Neural progenitor cell (in vitro differentiated cells): ENCODE measurements around the gene SLC22A23. TPM values are rescaled to one million over a fixed set of nuclear protein-coding genes. Genes with fewer than 3 reads are reported as not detected.
A peak's percentile ranks its signal among the peaks of the same experiment; 100 is the strongest.

Experiments used
- DNase-seq: peaks from one replicate; pipeline ENCODE4 v3.0.0-alpha.2; 2016; ENCODE audit warnings: low spot score
- H2AFZ ChIP-seq: fragments of 200-600 bp; sonication (generic); replicated peaks from 2 replicates; pipeline ENCODE4 v1.6.1; 2016; ENCODE audit warnings: antibody characterized with exemption
- H3F3A ChIP-seq: fragments of 200-600 bp; sonication (generic); 2 replicates; pipeline ENCODE4 v1.6.1; 2016; ENCODE audit warnings: antibody characterized with exemption, low read depth
- H3K27ac ChIP-seq: fragments of 200-600 bp; sonication (generic); 2 replicates; pipeline ENCODE4 v1.5.1; 2016; ENCODE audit warnings: mild to moderate bottlenecking
- H3K27me3 ChIP-seq: fragments of 200-600 bp; sonication (generic); 2 replicates; pipeline ENCODE4 v1.6.1; 2016; ENCODE audit warnings: mild to moderate bottlenecking, moderate library complexity
- H3K36me3 ChIP-seq: fragments of 200-600 bp; sonication (generic); 2 replicates; pipeline ENCODE4 v1.5.1; 2016
- H3K4me1 ChIP-seq: fragments of 200-600 bp; sonication (generic); 2 replicates; pipeline ENCODE4 v1.6.1; 2016; ENCODE audit warnings: mixed run types
- H3K4me2 ChIP-seq: fragments of 200-600 bp; sonication (generic); 2 replicates; pipeline ENCODE4 v1.6.1; 2016
- H3K4me3 ChIP-seq: fragments of 200-600 bp; sonication (generic); 2 replicates; pipeline ENCODE4 v1.5.1; 2016
- H3K79me2 ChIP-seq: fragments of 200-600 bp; sonication (generic); 2 replicates; pipeline ENCODE4 v1.6.1; 2016; ENCODE audit warnings: low read depth
- H3K9ac ChIP-seq: fragments of 200-600 bp; sonication (generic); 2 replicates; pipeline ENCODE4 v1.6.1; 2016
- H3K9me3 ChIP-seq: fragments of 200-600 bp; sonication (generic); 2 replicates; pipeline ENCODE4 v1.5.1; 2016; ENCODE audit warnings: low read depth
- H4K20me1 ChIP-seq: fragments of 200-600 bp; sonication (generic); 2 replicates; pipeline ENCODE4 v1.6.1; 2016; ENCODE audit warnings: low read depth
- H3K27ac Mint-ChIP-seq: 3 replicates; pipeline ENCODE4 v1.8.0; 2021; ENCODE audit warnings: mixed read lengths
- H3K27me3 Mint-ChIP-seq: 2 replicates; pipeline ENCODE4 v1.8.0; 2022; ENCODE audit warnings: low read depth, mild to moderate bottlenecking, inconsistent platforms, moderate library complexity, mixed read lengths; ENCODE audit not compliant: insufficient read depth
- H3K36me3 Mint-ChIP-seq: 3 replicates; pipeline ENCODE4 v1.8.0; 2021; ENCODE audit warnings: mixed read lengths
- H3K4me1 Mint-ChIP-seq: 3 replicates; pipeline ENCODE4 v1.8.0; 2021; ENCODE audit warnings: mixed read lengths
- H3K4me3 Mint-ChIP-seq: 3 replicates; pipeline ENCODE4 v1.8.0; 2021; ENCODE audit warnings: mild to moderate bottlenecking, moderate library complexity, mixed read lengths
- H3K9me3 Mint-ChIP-seq: 3 replicates; pipeline ENCODE4 v1.8.0; 2020; ENCODE audit warnings: mixed read lengths
- EZH2 ChIP-seq: fragments of 200-600 bp; sonication (generic); IDR thresholded peaks from 2 replicates; pipeline ENCODE4 v1.6.1; 2017; ENCODE audit warnings: antibody characterized with exemption, mild to moderate bottlenecking, moderate library complexity
- EZH2phosphoT487 ChIP-seq: fragments of 200-600 bp; sonication (generic); IDR thresholded peaks from 2 replicates; pipeline ENCODE4 v1.6.1; 2017; ENCODE audit warnings: antibody characterized with exemption
- total RNA-seq: library from RNA; depleted of rRNA; stranded (reverse); fragments of >200 nt; gene quantifications from 2 replicates; pipeline ENCODE4 v1.2.3, GENCODE V29; 2015; ENCODE audit warnings: low replicate concordance
- TF ChIP-seq, protein P1 (sequence below): fragments of 200-600 bp; sonication (generic); IDR thresholded peaks from 2 replicates; pipeline ENCODE4 v1.5.1; 2017; ENCODE audit warnings: antibody characterized with exemption, mild to moderate bottlenecking

The SLC22A23 gene
- total RNA-seq, 1 donor from 2014 or later: 0.99 TPM

DNA sequence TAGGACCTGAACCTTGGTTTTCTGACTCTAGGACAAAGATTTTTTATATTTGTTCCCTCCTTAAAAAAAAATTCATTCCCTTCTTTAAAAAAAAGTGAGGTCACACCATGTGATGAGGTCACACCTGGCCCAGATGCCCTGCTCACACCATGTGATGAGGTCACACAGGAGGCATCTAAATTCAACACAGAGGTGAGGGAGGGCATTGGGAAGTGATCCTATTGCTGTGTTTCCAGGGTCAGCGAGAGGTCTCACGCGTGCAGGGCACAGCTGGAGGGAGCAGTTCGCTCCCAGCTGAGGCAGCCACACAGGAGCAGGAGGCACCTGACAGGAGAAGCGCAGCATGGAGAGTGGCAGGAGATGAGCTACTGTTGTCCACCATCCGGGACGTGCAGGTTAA lies 92.5 kb downstream of the SLC22A23 start:
- H3K36me3 ChIP-seq: no peaks in the 10 kb centered on the region
- H3K27me3 Mint-ChIP-seq: no peaks in the 10 kb centered on the region
- peaks cover 4% of the 10 kb centered on the region for H3K4me1 ChIP-seq
- no peak overlapping the region for H3K4me2 ChIP-seq
- no peaks in the 10 kb centered on the region for H3F3A ChIP-seq
- no peak overlapping the region for H3K4me3 ChIP-seq
- no peaks in the 10 kb centered on the region for H4K20me1 ChIP-seq
- no peak overlapping the region for H2AFZ ChIP-seq
- no peaks in the 10 kb centered on the region for H3K27me3 ChIP-seq
- H3K9me3 Mint-ChIP-seq: no peaks in the 10 kb centered on the region
- H3K9me3 ChIP-seq: no peaks in the 10 kb centered on the region
- peaks cover 50% of the 10 kb centered on the region for H3K4me1 Mint-ChIP-seq
- no peak for DNase-seq
- no peak overlapping the region for H3K9ac ChIP-seq
- H3K27ac Mint-ChIP-seq: peak overlapping the region; percentile 92
- H3K4me3 Mint-ChIP-seq: no peak overlapping the region
- TF ChIP-seq, protein P1, sequence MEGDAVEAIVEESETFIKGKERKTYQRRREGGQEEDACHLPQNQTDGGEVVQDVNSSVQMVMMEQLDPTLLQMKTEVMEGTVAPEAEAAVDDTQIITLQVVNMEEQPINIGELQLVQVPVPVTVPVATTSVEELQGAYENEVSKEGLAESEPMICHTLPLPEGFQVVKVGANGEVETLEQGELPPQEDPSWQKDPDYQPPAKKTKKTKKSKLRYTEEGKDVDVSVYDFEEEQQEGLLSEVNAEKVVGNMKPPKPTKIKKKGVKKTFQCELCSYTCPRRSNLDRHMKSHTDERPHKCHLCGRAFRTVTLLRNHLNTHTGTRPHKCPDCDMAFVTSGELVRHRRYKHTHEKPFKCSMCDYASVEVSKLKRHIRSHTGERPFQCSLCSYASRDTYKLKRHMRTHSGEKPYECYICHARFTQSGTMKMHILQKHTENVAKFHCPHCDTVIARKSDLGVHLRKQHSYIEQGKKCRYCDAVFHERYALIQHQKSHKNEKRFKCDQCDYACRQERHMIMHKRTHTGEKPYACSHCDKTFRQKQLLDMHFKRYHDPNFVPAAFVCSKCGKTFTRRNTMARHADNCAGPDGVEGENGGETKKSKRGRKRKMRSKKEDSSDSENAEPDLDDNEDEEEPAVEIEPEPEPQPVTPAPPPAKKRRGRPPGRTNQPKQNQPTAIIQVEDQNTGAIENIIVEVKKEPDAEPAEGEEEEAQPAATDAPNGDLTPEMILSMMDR: no peak
- no peak for TF ChIP-seq EZH2
- TF ChIP-seq EZH2phosphoT487: no peak
- H3K27ac ChIP-seq: no peak overlapping the region
- H3K36me3 Mint-ChIP-seq: peaks cover 32% of the 10 kb centered on the region
- H3K79me2 ChIP-seq: no peaks in the 10 kb centered on the region

DNA sequence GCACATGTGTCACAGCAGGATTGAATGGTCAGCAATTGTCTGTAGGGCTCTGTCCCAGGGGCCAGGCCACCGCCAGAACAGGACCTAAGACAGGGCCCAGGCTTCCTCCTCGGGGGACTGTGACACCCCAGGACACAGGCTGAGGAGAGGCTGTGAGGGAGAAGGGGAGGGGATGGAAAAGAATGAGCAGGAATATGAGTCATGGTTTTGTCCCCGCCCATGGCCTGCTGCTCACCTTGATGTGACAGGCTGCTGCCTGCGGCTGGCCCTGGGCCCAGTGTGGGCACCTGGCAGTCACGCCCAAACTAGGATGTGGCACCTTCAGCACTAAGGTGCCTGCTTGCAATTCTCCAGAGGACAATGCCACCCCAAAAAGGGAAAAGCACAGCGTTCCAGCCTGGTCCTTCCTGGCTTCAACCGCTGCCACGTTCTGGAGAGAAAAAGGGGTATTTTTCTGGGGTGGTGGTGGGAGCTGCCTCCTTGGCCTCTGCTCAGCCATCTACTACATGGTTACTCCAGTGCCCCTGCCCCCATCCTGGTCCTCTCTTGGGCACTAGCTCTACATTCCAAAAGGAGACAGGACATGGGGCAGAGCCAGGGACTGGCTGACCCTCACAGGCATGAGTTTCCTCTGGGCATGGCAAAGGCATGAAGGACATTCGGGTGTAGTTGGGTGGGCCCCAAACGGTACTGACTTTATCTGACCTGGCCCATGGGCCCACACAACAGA lies 93.4 kb downstream of the SLC22A23 start:
- no peak overlapping the region for H3K4me2 ChIP-seq
- no peaks in the 10 kb centered on the region for H3F3A ChIP-seq

DNA sequence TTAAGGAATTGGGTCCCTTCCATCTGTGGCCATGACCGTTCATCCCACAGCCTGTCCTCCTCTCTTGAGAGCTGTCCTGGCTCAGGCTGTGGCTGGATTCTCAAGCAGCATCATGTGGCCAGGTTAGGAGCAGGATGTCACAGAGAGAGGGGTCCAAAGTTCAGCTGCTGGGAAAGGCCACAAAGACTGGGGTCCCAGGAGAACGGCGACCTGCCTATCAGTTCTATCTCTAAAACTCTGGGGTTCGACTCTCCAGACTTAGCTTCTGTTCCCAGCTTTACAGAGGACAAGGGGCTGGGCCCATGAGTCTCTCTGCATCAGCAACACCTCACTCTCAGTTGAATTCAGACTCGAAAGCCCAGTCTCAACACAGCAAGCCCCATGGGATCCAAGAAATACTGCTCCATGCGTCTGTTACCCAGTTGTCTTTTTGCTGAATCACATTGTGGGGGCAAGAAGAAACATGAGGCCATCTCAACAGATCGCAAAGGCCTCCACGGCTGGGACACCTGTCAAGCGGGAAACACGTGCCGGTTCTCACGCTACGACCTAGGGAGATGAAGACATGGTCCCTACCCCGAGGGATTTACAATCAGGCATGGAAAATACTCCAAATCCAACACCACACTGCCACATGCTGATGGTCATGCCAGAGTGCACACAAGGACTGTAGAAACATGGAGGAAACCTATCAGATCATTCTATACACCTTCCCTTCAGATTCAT lies 95.4 kb downstream of the SLC22A23 start:
- H3K4me3 Mint-ChIP-seq: peak overlapping the region; percentile 57

More for the DNA sequence above, 93.4 kb downstream of the SLC22A23 start:
- Mint-ChIP-seq H3K4me1 (peaks cover 57% of the 10 kb centered on the region), H3K36me3 (peaks cover 32% of the 10 kb centered on the region), H3K4me3 (no peak overlapping the region), H3K27me3 (no peaks in the 10 kb centered on the region), H3K27ac (peak overlapping the region; percentile 62), H3K9me3 (no peaks in the 10 kb centered on the region)
- no peaks in the 10 kb centered on the region for H3K79me2 ChIP-seq
- H3K9me3 ChIP-seq: no peaks in the 10 kb centered on the region
- H3K9ac ChIP-seq: no peak overlapping the region
- no peak overlapping the region for H3K4me3 ChIP-seq
- no peak overlapping the region for H3K27ac ChIP-seq
- peaks cover 4% of the 10 kb centered on the region for H3K4me1 ChIP-seq
- no peak for DNase-seq
- TF ChIP-seq EZH2 (no peak), EZH2phosphoT487 (no peak)
- TF ChIP-seq, protein P1: no peak
- H3K27me3 ChIP-seq: no peaks in the 10 kb centered on the region
- no peaks in the 10 kb centered on the region for H3K36me3 ChIP-seq
- no peak overlapping the region for H2AFZ ChIP-seq
- H4K20me1 ChIP-seq: no peaks in the 10 kb centered on the region

More for the DNA sequence above, 95.4 kb downstream of the SLC22A23 start:
- H3K79me2 ChIP-seq: no peaks in the 10 kb centered on the region
- DNase-seq: no peak
- Mint-ChIP-seq H3K27me3 (no peaks in the 10 kb centered on the region), H3K4me1 (peaks cover 71% of the 10 kb centered on the region), H3K9me3 (no peaks in the 10 kb centered on the region), H3K36me3 (peaks cover 32% of the 10 kb centered on the region), H3K27ac (peak overlapping the region; percentile 57)
- H3K4me1 ChIP-seq: peaks cover 16% of the 10 kb centered on the region
- H2AFZ ChIP-seq: no peak overlapping the region
- no peak overlapping the region for H3K27ac ChIP-seq
- no peak overlapping the region for H3K4me2 ChIP-seq
- TF ChIP-seq, protein P1: no peak
- TF ChIP-seq EZH2phosphoT487 (no peak), EZH2 (no peak)
- no peaks in the 10 kb centered on the region for H3K9me3 ChIP-seq
- no peaks in the 10 kb centered on the region for H3K36me3 ChIP-seq
- no peaks in the 10 kb centered on the region for H4K20me1 ChIP-seq
- no peak overlapping the region for H3K9ac ChIP-seq
- no peaks in the 10 kb centered on the region for H3K27me3 ChIP-seq
- H3K4me3 ChIP-seq: no peak overlapping the region
- H3F3A ChIP-seq: peaks cover 10% of the 10 kb centered on the region
